Panc1 (cell line): ENCODE results near the gene TBC1D22B. TPM values are rescaled to one million over a fixed set of nuclear protein-coding genes. Genes with fewer than 3 reads are reported as not detected.

ENCODE experiments used
- ATAC-seq: fragments of 200-7000 bp; cut with Tn5 transposase; 2 replicates; pipeline ENCODE4 v1.9.1; 2020; ENCODE audit warnings: mild to moderate bottlenecking, moderate library complexity
- BruUV-seq: library from RNA; stranded (reverse); fragments of 400-500 nt; replicated peaks from 2 replicates; lab custom pipeline; 2021; lab: Mats Ljungman, UMichigan
- CTCF ChIA-PET: fragments of 300-600 bp; sonication (Branson Sonifier 250); formaldehyde crosslinking; loops from one replicate; lab custom pipeline; 2022; ENCODE audit warnings: antibody characterized with exemption; lab: Charles Lee
- POLR2A ChIA-PET: fragments of 300-600 bp; sonication (Branson Sonifier 250); formaldehyde crosslinking; loops from one replicate; lab custom pipeline; 2022; ENCODE audit warnings: antibody characterized with exemption; lab: Charles Lee
- DNase-seq: peaks from one replicate; pipeline ENCODE4 v3.0.0-alpha.2; 2010; ENCODE audit warnings: low read depth, low spot score
- H3K27ac ChIP-seq: 2 replicates; pipeline ENCODE4 v1.5.1; 2011; ENCODE audit warnings: mild to moderate bottlenecking, low read length, inconsistent platforms
- H3K27me3 ChIP-seq: fragments of 200-500 bp; sonication (Bioruptor generic); 2 replicates; pipeline ENCODE4 v1.6.0; 2014; ENCODE audit warnings: low read length, inconsistent platforms; ENCODE audit not compliant: control insufficient read depth, insufficient read depth
- H3K36me3 ChIP-seq: fragments of 200-500 bp; sonication (Bioruptor generic); 2 replicates; pipeline ENCODE4 v1.5.1; 2014; ENCODE audit warnings: inconsistent platforms, mild to moderate bottlenecking, low read length, moderate library complexity; ENCODE audit not compliant: control insufficient read depth, insufficient read depth
- H3K4me1 ChIP-seq: 2 replicates; pipeline ENCODE4 v1.5.1; 2011; ENCODE audit warnings: inconsistent platforms, mild to moderate bottlenecking, low read length, moderate library complexity; ENCODE audit not compliant: control insufficient read depth, insufficient read depth
- H3K4me3 ChIP-seq, 2 experiments: 2 replicates each; pipeline ENCODE4 v1.5.1; 2011 to 2012; ENCODE audit warnings: low read depth in 2 of 2, low read length in 2 of 2, mild to moderate bottlenecking in 2 of 2, inconsistent platforms in 1 of 2, moderate library complexity in 1 of 2
- H3K9me3 ChIP-seq: fragments of 200-500 bp; sonication (Bioruptor generic); 2 replicates; pipeline ENCODE4 v1.5.1; 2014; ENCODE audit warnings: low read depth, mild to moderate bottlenecking, inconsistent platforms, low read length, moderate library complexity; ENCODE audit not compliant: control insufficient read depth, insufficient read depth
- POLR2AphosphoS5 ChIP-seq: IDR thresholded peaks from 2 replicates; pipeline ENCODE4 v1.6.1; 2012; ENCODE audit warnings: mild to moderate bottlenecking, low read depth, low read length, moderate library complexity
- SIN3A ChIP-seq: IDR thresholded peaks from 2 replicates; pipeline ENCODE4 v1.6.1; 2012; ENCODE audit warnings: low read depth, mild to moderate bottlenecking, low read length, moderate library complexity, borderline replicate concordance; ENCODE audit not compliant: insufficient read depth
- TCF7L2 ChIP-seq: IDR thresholded peaks from 2 replicates; pipeline ENCODE4 v1.6.1; 2011; ENCODE audit warnings: mild to moderate bottlenecking, low read depth, low read length, inconsistent platforms
- in situ Hi-C: cut with HindIII; loops from 2 replicates; pipeline ENCODE4 v1.10.0; 2016; ENCODE audit warnings: low sequenced_read_pairs, low pct_unique_long_range_greater_than_20kb
- intact Hi-C: fragments of 100-400 bp; cut with micrococcal nuclease; formaldehyde crosslinking; loops from one replicate; pipeline ENCODE4 v1.10.0; 2022; ENCODE audit not compliant: unreplicated experiment
- total RNA-seq: library from RNA; stranded (reverse); gene quantifications from one replicate; pipeline ENCODE4 v1.2.1, GENCODE V29; 2021; ENCODE audit not compliant: unreplicated experiment
- TF ChIP-seq, protein P1 (sequence below), 2 experiments: IDR thresholded peaks; 2 replicates each; pipeline ENCODE4 v1.6.1; 2011 to 2012; ENCODE audit warnings: low read depth in 2 of 2, control low read depth in 1 of 2, low read length in 1 of 2, mild to moderate bottlenecking in 1 of 2, moderate library complexity in 1 of 2; ENCODE audit not compliant: insufficient read depth in 1 of 2
- TF ChIP-seq, protein P2 (sequence below): fragments of 450-650 bp; IDR thresholded peaks from 2 replicates; pipeline ENCODE4 v1.5.1; 2017; ENCODE audit warnings: mild to moderate bottlenecking

The TBC1D22B gene
- total RNA-seq, 1 experiment from 2014 or later = 13.0 TPM

DNA sequence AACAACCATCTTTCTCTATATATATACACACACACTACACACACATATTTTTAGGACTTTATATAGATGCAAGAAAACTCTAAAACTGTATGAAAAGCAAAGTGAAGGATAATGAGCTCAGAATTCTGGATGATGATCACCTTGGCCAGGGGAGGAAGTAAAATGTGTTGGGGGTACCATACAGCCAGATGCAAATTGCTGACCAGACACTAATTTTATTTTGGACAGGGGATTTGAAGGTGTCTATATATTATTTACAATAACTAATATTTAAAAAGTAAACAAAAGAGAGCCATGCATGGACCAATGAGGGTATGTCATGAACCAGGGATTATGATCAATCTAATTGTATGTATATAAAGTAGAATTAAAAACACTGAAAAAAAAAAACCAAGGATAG lies 19.8 kb upstream of the TBC1D22B start:
- Histone ChIP-seq H3K27ac (no peak overlapping the region), H3K4me3 (no peak overlapping the region), H3K9me3 (no peaks in the 10 kb centered on the region), H3K27me3 (no peaks in the 10 kb centered on the region), H3K36me3 (no peaks in the 10 kb centered on the region), H3K4me1 (peaks cover 15% of the 10 kb centered on the region)
- POLR2A ChIA-PET = no interaction called here
- no TSS peak for BruUV-seq
- in situ Hi-C loops (no loop called here), intact Hi-C loops (no loop called here)
- no peak for ATAC-seq
- DNase-seq = no peak
- TF ChIP-seq POLR2AphosphoS5 (no peak), SIN3A (no peak), TCF7L2 (no peak)
- TF ChIP-seq, protein P1, sequence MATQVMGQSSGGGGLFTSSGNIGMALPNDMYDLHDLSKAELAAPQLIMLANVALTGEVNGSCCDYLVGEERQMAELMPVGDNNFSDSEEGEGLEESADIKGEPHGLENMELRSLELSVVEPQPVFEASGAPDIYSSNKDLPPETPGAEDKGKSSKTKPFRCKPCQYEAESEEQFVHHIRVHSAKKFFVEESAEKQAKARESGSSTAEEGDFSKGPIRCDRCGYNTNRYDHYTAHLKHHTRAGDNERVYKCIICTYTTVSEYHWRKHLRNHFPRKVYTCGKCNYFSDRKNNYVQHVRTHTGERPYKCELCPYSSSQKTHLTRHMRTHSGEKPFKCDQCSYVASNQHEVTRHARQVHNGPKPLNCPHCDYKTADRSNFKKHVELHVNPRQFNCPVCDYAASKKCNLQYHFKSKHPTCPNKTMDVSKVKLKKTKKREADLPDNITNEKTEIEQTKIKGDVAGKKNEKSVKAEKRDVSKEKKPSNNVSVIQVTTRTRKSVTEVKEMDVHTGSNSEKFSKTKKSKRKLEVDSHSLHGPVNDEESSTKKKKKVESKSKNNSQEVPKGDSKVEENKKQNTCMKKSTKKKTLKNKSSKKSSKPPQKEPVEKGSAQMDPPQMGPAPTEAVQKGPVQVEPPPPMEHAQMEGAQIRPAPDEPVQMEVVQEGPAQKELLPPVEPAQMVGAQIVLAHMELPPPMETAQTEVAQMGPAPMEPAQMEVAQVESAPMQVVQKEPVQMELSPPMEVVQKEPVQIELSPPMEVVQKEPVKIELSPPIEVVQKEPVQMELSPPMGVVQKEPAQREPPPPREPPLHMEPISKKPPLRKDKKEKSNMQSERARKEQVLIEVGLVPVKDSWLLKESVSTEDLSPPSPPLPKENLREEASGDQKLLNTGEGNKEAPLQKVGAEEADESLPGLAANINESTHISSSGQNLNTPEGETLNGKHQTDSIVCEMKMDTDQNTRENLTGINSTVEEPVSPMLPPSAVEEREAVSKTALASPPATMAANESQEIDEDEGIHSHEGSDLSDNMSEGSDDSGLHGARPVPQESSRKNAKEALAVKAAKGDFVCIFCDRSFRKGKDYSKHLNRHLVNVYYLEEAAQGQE (IDR thresholded peaks at IDR 0.05; ENCODE audit: insufficient read depth in 1 of 2, low read depth in 2 of 2, low read length in 1 of 2) = no peak
- TF ChIP-seq, protein P2, sequence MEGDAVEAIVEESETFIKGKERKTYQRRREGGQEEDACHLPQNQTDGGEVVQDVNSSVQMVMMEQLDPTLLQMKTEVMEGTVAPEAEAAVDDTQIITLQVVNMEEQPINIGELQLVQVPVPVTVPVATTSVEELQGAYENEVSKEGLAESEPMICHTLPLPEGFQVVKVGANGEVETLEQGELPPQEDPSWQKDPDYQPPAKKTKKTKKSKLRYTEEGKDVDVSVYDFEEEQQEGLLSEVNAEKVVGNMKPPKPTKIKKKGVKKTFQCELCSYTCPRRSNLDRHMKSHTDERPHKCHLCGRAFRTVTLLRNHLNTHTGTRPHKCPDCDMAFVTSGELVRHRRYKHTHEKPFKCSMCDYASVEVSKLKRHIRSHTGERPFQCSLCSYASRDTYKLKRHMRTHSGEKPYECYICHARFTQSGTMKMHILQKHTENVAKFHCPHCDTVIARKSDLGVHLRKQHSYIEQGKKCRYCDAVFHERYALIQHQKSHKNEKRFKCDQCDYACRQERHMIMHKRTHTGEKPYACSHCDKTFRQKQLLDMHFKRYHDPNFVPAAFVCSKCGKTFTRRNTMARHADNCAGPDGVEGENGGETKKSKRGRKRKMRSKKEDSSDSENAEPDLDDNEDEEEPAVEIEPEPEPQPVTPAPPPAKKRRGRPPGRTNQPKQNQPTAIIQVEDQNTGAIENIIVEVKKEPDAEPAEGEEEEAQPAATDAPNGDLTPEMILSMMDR = no peak
- CTCF ChIA-PET = no interaction called here

DNA sequence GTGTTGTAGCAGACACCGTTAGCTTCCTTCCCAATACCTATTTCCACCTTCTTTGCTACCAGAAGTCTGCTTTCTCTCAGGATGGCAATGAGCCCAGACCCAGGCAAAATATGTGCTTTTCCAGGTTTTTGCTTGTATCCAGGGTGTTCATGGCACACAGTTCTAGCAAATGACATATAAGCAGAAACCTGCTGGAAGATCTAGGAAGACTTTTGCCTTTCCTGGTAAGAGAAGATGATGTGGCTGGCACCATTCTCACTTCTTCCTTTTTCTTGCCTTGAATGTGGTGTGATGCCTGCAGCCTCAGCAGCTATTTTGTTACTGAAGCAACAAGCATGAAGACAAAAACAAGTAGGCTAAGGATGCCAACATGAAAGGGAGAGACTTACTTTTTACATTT lies 19.2 kb upstream of the TBC1D22B start:
- H3K27me3 ChIP-seq = no peaks in the 10 kb centered on the region
- peaks cover 16% of the 10 kb centered on the region for H3K4me1 ChIP-seq
- intact Hi-C loops (no loop called here), in situ Hi-C loops (no loop called here)
- no peaks in the 10 kb centered on the region for H3K36me3 ChIP-seq
- CTCF ChIA-PET = no interaction called here
- H3K4me3 ChIP-seq = no peak overlapping the region
- POLR2A ChIA-PET = no interaction called here
- no peak overlapping the region for H3K27ac ChIP-seq
- no peaks in the 10 kb centered on the region for H3K9me3 ChIP-seq
- BruUV-seq = no TSS peak
- ATAC-seq (no peak), DNase-seq (no peak)
- TF ChIP-seq, protein P1 (IDR thresholded peaks at IDR 0.05; ENCODE audit: insufficient read depth in 1 of 2, low read depth in 2 of 2, low read length in 1 of 2) = no peak
- TF ChIP-seq, protein P2 = no peak
- TF ChIP-seq SIN3A (no peak), TCF7L2 (no peak), POLR2AphosphoS5 (no peak)
